MM.1S (cell line): ENCODE measurements around the gene TMEM119.

Experiments used
- EZH2 ChIP-seq: fragments of 300-600 bp; sonication (generic); optimal IDR thresholded peaks from 2 replicates; pipeline ENCODE3; 2017; ENCODE audit warnings: low read depth, mild to moderate bottlenecking, antibody characterized with exemption, low read length, mixed read lengths
- EZH2phosphoT487 ChIP-seq: fragments of 300-600 bp; sonication (generic); IDR thresholded peaks from 2 replicates; pipeline ENCODE4 v1.6.1; 2018; ENCODE audit warnings: antibody characterized with exemption, low read length
- TF ChIP-seq, protein P1 (sequence below): fragments of 300-600 bp; sonication (generic); IDR thresholded peaks from 2 replicates; pipeline ENCODE4 v1.5.1; 2016; ENCODE audit warnings: antibody characterized with exemption, low read length, mixed read lengths

DNA sequence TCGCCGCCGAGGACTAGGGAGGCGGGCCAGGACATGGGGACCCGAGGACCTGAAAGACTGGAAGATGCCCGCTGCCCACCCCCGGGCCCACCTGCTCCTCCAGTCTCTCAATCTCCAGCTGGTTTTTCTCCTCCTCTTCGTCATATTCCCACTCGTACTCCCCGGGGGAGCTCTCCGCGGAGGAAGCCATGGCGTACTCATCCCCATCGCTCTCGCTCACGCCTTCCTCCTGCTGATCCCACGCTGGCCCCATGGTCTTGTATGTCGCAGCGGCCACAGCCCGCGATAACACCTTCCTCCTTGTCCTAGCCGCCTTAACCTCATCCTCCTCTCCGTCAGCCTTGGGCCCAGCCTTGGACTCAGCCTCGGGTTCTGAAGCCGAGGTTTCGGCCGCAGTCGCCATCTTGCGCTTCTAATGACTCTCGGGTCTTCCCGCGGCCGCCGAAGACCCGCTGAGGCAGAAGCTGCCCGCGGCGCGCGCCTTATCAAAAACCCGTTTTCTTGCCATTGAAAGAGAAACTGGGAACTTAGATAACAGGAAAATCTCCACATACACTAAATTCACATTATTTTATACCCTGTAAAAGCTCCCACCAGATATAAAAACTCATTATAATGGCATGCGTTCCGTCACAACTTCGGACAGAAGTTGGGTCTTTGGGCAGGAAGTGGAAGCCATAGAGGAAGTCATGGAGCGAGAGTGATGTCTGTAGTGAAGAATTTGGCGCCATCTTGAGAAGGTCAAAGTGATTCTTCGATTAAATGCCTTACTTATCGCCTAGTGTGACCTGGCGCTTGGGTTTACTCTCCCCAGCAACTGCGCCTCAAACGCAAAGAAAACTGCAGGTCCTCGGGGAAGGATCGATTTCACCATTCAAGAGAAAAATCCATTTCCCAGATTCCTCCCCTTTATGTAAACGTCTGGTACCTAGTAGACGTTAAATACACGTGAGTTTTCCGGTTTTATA, 36.8 kb downstream of the TMEM119 start, which contains the start of gene SART3:
- TF ChIP-seq, protein P1, sequence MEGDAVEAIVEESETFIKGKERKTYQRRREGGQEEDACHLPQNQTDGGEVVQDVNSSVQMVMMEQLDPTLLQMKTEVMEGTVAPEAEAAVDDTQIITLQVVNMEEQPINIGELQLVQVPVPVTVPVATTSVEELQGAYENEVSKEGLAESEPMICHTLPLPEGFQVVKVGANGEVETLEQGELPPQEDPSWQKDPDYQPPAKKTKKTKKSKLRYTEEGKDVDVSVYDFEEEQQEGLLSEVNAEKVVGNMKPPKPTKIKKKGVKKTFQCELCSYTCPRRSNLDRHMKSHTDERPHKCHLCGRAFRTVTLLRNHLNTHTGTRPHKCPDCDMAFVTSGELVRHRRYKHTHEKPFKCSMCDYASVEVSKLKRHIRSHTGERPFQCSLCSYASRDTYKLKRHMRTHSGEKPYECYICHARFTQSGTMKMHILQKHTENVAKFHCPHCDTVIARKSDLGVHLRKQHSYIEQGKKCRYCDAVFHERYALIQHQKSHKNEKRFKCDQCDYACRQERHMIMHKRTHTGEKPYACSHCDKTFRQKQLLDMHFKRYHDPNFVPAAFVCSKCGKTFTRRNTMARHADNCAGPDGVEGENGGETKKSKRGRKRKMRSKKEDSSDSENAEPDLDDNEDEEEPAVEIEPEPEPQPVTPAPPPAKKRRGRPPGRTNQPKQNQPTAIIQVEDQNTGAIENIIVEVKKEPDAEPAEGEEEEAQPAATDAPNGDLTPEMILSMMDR = no peak
- TF ChIP-seq EZH2phosphoT487 = no peak
- no peak for TF ChIP-seq EZH2
